ENCODE measurements around the gene CXCL16.

Gene CXCL16

DNA sequence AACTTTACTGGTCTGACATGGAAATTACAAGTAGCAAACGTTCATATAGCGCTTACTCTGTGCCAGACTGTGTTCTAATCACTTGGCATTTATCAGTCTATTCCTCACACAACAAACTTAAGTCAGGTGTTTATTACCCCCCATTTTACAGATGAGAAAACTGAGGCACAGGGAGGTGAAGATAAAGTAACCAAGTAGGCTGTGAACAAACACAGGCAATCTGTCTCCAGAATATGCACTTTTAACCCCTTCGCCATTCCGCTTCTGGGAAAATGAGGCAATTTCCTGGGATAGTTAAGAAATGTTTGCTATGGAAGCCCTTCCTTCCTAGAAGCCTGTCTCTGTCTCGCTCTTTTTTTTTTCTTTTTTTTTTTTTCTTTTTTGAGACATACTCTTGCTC, 12.2 kb upstream of the CXCL16 start:
- DNase-seq (ENCODE audit: low read depth, low spot score) = no peak

GRCh38 chr17:4750606-4751005, 10.9 kb upstream of the CXCL16 start:
- no peak for DNase-seq (ENCODE audit: low read depth, low spot score)

- DNase-seq (ENCODE audit: low read depth, low spot score) = no peak
These were observed 9.0 kb upstream of the CXCL16 start for GRCh38 chr17:4748686-4749085.

GRCh38 chr17:4747847-4748246, 8.1 kb upstream of the CXCL16 start:
- no peak for DNase-seq (ENCODE audit: low read depth, low spot score)

GRCh38 chr17:4744999-4745969, 5.6 kb upstream of the CXCL16 start:
- peak; percentile 52 for DNase-seq (ENCODE audit: low read depth, low spot score)

- DNase-seq (ENCODE audit: low read depth, low spot score) = no peak
These were observed 4.2 kb upstream of the CXCL16 start for GRCh38 chr17:4743898-4744297.

- DNase-seq (ENCODE audit: low read depth, low spot score) = no peak
These were observed 3.5 kb upstream of the CXCL16 start for GRCh38 chr17:4743216-4743615.

DNA sequence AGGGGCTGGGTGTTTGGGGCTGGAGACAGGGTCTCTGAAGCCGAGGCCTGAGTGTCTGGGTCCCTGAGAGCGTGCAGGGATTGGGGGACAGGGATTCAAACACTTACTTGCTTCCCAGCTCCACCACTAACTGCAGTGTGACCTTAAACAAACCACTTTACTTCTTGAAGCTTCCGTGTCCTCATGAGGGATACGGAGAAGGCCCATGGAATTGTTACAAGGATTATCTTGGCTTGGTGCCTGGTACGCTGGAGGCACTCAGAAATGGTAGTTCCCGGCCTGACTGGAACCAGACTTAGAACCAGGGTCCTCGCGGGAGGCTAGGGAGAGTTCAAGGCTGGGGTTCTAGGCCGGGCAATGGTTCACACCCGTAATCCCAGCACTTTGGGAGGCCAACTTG, 2.9 kb upstream of the CXCL16 start:
- no peak for DNase-seq (ENCODE audit: low read depth, low spot score)

- DNase-seq (ENCODE audit: low read depth, low spot score) = no peak
These were observed 2.4 kb upstream of the CXCL16 start for GRCh38 chr17:4742133-4742532.

GRCh38 chr17:4741544-4741943, 1.8 kb upstream of the CXCL16 start:
- DNase-seq (ENCODE audit: low read depth, low spot score) = no peak

GRCh38 chr17:4740584-4740983, 856 bp upstream of the CXCL16 start:
- DNase-seq (ENCODE audit: low read depth, low spot score) = no peak

GRCh38 chr17:4740025-4740351, 260 bp upstream of the CXCL16 start:
- no peak for DNase-seq (ENCODE audit: low read depth, low spot score)

DNA sequence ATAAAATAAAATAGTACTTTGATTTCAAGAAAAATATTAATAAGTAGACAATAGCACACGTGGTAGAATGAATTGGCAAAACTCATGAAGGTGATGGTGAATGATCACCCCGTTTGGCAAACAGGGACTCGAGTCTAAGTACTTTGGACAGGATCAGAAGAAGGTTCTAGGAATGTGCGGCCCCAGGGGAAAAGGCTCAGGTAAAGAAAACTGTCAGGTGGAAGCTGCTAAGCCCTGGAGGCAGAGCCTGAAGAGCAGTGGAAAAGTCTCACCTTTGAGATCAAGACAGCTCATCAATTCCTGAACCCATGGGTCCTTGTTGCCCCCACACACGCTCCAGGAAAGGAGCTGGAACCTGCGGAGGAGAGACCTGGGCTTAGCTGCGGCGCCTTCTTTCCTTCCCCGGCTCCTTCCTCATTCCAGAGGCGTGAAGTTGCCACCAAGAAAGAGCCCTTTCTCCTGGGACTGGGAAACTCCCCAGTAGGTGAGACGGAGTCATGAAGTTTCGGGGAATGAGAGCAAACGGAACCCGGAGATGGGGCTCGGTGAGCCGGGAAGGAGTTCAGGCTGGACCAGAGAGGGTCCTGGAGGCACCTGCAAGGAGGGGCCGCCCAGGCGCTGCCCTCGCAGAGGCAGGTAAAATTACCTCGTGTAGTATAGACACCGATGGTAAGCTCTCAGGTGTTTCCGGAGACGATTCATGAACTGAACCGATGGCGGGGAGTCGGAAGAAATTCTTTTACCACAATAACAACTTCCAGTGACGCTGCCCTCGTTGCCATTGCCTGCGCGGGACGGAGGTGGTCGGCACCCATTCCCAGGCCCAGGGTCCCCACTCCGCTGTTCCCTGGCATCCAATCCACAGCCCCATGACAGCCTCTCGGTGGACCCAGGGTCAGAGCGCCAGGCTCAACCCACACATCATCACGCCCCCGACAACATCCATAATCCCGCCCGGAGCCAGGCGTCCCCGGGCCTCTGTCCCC, 1.3 kb downstream of the CXCL16 start:
- peak; percentile 58 for DNase-seq (ENCODE audit: low read depth, low spot score)

DNA sequence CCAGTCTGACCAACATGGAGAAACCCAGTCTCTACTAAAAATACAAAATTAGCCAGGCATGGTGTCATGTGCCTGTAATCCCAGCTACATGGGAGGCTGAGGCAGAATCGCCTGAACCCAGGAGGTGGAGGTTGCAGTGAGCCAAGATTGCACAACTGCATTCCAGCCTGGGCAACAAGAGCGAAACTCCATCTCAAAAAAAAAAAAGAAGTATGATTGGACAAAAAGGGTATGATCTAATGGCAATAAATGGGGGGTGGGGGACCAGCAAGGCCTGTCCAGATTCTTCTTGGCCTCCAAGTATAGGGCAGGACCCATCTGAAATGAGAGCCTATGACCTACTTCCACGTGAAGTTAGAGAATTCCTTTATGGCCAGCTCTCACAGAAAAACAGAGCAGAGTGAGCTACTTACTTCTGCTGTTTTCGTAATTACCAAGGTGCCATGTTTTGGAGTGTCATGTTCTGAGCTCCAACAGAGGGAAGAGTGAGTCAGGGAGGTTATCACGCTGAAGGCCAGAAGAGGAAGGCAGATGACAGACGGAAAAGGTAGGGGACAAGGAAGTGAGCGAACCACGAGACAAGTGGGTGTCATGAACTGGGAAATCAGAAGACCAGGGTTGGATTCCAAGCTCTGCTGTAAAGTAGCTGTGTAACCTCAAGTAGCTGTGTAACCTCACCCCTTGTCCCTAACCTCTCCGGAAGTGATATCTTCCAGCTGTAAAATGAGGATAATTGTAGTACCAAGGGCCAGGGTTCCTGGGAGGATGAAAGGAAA, 3.7 kb downstream of the CXCL16 start:
- DNase-seq (ENCODE audit: low read depth, low spot score) = no peak

DNA sequence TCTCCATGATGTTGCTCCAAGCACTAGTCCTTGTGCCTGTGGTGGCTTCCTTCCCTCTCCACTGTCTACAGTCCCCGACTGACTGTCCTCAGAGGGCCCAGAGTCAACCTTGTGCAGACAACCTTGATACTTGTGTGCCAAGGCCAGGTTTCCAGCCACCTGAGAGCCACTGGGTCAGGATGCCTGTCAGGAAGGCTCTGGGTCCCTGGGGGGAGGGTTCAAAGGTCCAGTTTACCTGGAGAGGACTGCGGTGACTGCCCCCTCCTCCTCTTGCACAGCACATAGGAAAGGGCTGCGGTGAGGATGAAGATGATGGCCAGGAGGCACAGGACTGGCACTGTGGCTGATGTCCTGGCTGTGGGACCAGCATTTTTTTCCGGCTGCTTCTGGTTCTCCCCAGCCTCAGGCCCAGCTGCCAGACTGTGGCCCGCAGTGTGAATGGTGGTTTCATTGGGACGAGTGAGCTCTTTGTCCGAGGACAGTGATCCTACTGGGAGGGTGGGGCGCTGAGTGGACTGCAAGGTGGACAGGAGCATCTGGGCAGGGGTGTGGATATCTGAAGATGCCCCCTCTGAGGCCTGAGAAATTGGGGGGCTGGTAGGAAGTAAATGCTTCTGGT, 4.8 kb downstream of the CXCL16 start:
- DNase-seq (ENCODE audit: low read depth, low spot score) = no peak

DNA sequence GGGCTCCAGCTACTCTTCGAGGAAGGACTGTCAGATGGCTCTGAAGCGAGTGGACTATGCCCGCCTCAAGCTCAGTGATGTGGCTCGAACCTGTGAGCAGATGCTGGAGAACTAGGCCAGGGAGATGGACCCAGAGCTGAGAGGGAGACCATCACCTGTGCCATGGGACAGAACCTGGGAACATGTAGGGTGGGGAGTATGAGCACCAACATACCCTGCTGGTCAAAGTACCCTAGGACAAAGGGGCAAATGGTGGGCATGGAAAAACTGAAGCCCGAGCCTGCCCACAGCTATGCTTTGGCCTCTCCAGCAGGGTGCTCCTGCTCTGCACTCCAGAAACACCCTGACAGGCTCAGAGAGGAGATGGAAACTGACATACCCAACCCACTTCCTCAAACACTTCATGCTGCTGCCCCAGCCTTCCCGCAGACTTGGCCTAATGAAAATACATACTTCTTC, 6.6 kb downstream of the CXCL16 start:
- DNase-seq (ENCODE audit: low read depth, low spot score) = no peak

- no peak for DNase-seq (ENCODE audit: low read depth, low spot score)
These were observed 11.6 kb downstream of the CXCL16 start for GRCh38 chr17:4728124-4728523.

DNA sequence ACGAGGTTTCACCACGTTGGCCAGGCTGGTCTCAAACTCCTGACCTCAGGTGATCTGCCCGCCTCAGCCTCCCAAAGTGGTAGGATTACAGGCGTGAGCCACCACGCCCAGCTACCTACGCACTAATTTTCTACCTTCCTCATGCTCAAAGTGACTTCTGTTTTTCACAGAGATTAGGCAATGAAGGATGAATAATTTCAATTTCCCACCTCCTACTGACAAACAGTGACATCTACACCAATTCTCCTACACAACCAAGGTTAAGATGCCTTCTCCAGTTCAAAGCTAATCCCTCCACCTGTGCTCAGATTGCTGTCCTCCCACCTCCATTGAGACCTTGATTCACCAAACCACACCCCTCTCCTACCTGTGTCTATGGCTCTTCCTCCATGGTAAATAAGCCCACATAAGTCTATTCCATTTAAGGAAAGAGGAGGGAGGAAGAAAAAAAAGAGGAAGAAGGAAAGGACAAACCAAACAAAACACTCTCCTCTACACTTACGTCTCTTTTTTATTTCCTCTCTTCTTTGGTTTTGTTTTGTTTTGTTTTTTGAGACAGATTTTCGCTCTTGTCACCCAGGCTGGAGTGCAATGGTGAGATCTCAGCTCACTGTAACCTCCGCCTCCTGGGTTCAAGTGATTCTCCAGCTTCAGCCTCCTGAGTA, 13.9 kb downstream of the CXCL16 start:
- no peak for DNase-seq (ENCODE audit: low read depth, low spot score)

DNA sequence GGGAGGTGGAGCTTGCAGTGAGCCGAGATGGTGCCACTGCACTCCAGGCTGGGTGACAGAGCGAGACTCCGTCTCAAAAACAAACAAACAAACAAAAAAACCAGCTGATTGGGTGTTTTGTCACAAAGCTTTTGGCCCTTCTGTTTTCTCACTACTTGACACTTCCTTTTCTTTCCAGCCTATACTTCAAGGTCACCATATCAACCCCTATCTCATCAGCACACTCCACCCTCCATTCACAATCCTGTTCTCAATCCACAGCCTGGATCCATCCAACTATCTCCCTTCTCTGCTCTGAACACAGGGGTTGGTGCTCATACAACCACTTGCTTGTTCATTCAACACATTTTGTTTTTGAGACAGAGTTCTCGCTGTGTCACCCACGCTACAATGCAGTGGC, 15.1 kb downstream of the CXCL16 start:
- DNase-seq (ENCODE audit: low read depth, low spot score) = no peak

GRCh38 chr17:4722678-4723240, 17.0 kb downstream of the CXCL16 start:
- no peak for DNase-seq (ENCODE audit: low read depth, low spot score)
